AG10803 (cell line): ENCODE measurements around the gene ANOS1.

Experiments used
- DNase-seq: peaks from one replicate; pipeline ENCODE4 v3.0.0; 2010; ENCODE audit warnings: low read depth
- H3K4me3 ChIP-seq: 2 replicates; pipeline ENCODE4 v1.5.1; 2011; ENCODE audit warnings: mild to moderate bottlenecking, low read length, control low read depth
- CTCF ChIP-seq: conservative IDR thresholded peaks from 2 replicates; pipeline ENCODE4 v1.5.1; 2011; ENCODE audit warnings: mild to moderate bottlenecking, low read length, control low read depth, inconsistent platforms

ANOS1 gene

GRCh38 chrX:8749697-8750096, 17.8 kb upstream of the ANOS1 start:
- TF ChIP-seq CTCF: no peak
- H3K4me3 ChIP-seq: no peak overlapping the region
- DNase-seq: no peak

DNA sequence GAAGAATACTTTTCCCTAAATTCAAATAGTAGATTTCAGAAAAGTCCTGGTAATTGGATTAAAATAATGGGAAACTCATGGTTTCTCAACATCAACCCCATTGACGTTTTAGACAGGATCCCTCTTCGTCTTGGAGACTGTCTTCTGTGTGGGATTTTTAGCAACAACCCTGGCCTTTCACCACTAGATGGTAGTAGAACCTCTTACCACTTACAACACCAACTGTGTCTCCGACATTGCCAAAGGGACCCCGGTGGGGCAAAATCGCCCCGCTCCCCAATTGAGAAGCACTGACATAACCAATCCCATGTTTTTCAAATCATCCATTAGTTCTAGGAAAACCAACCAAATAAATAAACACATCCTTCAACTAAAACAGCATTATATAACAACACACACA, 16.9 kb upstream of the ANOS1 start:
- peak; percentile 62 for TF ChIP-seq CTCF
- H3K4me3 ChIP-seq: no peak overlapping the region
- DNase-seq: peak; percentile 22

DNA sequence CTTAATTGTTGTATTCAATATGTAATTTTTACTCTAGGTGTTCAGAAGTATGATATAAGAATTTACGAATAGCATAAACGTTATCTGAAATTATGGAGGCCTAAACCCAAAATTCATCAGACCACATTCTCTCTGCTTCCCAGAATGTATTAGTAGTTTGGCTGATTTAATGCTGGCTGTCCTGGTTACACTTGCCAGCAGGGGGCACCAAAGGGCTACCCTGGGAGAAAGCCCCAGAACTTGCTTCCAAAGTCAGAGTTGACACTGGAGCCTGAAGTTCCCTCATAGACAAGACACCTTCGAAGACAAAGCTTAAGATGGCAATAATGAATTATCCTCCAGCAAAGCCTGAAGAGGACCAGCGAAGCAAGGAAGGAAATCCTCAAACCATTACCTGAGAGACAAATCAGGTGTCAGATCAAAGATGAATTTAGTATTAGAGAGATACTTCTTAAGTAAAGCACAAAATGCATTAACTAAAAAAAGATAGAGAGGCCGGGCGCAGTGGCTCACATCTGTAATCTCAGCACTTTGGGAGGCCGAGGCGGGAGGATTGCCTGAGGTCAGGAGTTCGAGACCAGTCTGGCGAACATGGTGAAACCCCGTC, 11.3 kb upstream of the ANOS1 start:
- DNase-seq: peak; percentile 25
- H3K4me3 ChIP-seq: no peak overlapping the region
- peak; percentile 73 for TF ChIP-seq CTCF

- TF ChIP-seq CTCF: no peak
- no peak overlapping the region for H3K4me3 ChIP-seq
- DNase-seq: no peak
Measured at GRCh38 chrX:8741981-8742380, 10.0 kb upstream of the ANOS1 start.

DNA sequence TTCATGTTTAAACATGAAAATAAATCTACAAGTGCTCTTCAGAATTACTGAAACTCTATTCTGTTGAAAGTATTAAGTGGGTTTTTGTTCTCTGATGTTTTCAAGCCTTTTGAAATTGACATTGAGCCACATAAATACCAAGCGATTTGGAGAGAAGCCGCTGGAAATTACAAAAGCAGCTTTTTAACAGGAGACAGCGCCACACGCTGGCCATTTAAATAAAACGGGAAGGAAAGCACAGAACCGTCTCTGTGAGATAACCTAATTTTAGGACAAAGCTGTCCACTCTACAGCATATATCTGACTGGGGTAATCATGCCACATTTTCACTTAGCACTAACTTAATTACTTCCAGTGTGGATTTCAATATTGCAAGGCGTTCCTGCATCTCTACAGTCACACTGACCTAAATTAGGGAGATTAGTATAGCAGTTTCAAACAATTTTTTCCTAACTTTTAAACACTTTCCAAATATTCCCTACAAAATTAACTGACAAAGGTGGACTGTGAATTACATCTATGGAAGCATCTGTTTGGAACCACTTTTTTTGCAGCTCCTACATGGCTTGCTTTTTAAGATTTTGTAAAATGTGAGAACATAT, 6.8 kb upstream of the ANOS1 start:
- peak; percentile 58 for TF ChIP-seq CTCF
- peak; percentile 28 for DNase-seq
- no peak overlapping the region for H3K4me3 ChIP-seq

DNA sequence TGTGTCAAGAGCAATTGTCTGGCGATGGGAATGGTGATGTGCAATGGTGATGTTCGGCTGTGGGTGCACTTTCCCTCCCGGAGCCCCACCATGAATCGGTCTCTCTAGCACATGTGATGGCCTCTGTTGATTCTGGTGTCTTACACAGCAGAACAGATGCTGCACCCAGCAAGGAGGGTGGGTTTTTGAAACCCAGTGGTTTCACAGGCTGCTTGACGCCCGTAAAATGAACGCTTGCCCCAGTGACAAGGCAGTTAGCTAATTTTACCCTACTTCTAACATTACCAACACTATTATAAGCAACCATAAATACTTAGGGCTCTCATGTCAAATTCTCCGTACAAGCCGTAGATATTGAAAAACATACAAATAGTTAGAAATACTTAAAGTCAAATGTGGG, 5.9 kb upstream of the ANOS1 start:
- no peak overlapping the region for H3K4me3 ChIP-seq
- DNase-seq: no peak
- TF ChIP-seq CTCF: no peak

GRCh38 chrX:8730812-8731558, 952 bp downstream of the ANOS1 start:
- H3K4me3 ChIP-seq: no peak overlapping the region
- TF ChIP-seq CTCF: no peak
- no peak for DNase-seq
